Ascending aorta (tissue), 2 donors: ENCODE results near the gene GMEB1. TPM values are rescaled to one million over a fixed set of nuclear protein-coding genes. Genes with fewer than 3 reads are reported as not detected.

ENCODE experiments used
- DNase-seq, 2 donors: peaks; one replicate each; pipeline ENCODE4 v3.0.0-alpha.2; 2019; ENCODE audit warnings: low spot score in 2 of 2
- H3K27ac ChIP-seq, 2 donors: fragments of 200-600 bp; sonication (generic); one replicate each; pipeline ENCODE4 v1.5.1; 2016 to 2017; ENCODE audit warnings: mild to moderate bottlenecking in 1 of 2
- H3K27me3 ChIP-seq: fragments of 200-600 bp; sonication (generic); one replicate; pipeline ENCODE4 v1.5.1; 2017
- H3K36me3 ChIP-seq, 2 donors: fragments of 200-600 bp; sonication (generic); one replicate each; pipeline ENCODE4 v1.5.1; 2016
- H3K4me1 ChIP-seq, 2 donors: fragments of 200-600 bp; sonication (generic); one replicate each; pipeline ENCODE4 v1.5.1; 2016 to 2017; ENCODE audit warnings: mild to moderate bottlenecking in 1 of 2
- H3K4me3 ChIP-seq, 2 donors: fragments of 200-600 bp; sonication (generic); one replicate each; pipeline ENCODE4 v1.5.1; 2016 to 2017; ENCODE audit warnings: mild to moderate bottlenecking in 1 of 2
- H3K9me3 ChIP-seq, 2 donors: fragments of 200-600 bp; sonication (generic); one replicate each; pipeline ENCODE4 v1.5.1; 2016
- intact Hi-C: fragments of 100-400 bp; cut with DNase I; formaldehyde crosslinking; loops from one replicate; pipeline ENCODE4 v1.15.1; 2023
- total RNA-seq: library from RNA; depleted of rRNA; stranded (reverse); fragments of >200 nt; gene quantifications from one replicate; pipeline ENCODE4 v1.1.0, GENCODE V29; 2016
- TF ChIP-seq, protein P1 (sequence below), 3 experiments: fragments of 200-600 bp in 2 of 3; fragments of 450-650 bp in 1 of 3; sonication (generic) in 2 of 3; IDR thresholded peaks; one replicate each; pipeline ENCODE4 v1.5.1; 2016 to 2019; ENCODE audit warnings: antibody characterized with exemption in 3 of 3, mild to moderate bottlenecking in 1 of 3, moderate library complexity in 1 of 3

The GMEB1 gene
- total RNA-seq, 1 donor from 2014 or later, result 5.2 TPM

DNA sequence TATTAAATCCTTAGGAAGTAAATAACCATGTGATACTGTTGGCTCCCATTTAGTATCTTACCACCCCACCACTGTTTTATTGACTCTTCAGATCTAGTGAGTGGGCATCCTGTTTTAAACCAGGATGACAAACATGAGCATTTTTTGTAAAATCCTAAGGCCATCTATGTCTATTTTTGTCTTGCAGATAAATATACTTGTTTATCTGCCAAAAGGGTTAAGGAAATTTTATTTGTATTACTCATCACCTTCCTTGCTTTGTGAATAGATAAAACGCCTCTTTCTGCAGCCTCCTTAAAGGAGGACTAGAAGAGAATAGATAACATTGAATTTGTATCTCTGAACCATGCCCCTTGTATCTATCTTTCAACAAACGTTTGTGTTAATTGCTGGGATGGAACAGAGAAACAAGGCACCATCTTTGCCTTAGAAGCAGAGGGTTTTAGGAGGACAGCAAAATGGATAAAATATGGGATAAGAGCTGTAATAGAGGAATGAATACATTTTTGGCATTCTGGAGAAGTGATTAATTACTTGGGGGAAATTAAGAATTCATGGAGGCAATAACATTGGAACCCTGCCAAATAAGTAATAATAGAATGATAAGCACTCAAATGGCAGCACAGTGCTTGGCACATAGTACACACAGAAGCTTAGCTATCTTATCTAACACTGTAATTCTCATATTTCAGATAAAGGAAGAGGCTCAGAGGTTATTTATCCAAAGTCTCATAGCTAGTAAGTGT, 82.9 kb downstream of the GMEB1 start:
- Histone ChIP-seq H3K9me3 (no peaks in the 10 kb centered on the region), H3K36me3 (no peaks in the 10 kb centered on the region), H3K27ac (no peak overlapping the region), H3K4me1 (peaks cover 3 to 45% of the 10 kb centered on the region in 2 donors), H3K27me3 (no peaks in the 10 kb centered on the region), H3K4me3 (peak overlapping the region in 1 of 2 donors; percentile 11)
- intact Hi-C loops, result no loop called here
- DNase-seq, result no peak
- TF ChIP-seq, protein P1, sequence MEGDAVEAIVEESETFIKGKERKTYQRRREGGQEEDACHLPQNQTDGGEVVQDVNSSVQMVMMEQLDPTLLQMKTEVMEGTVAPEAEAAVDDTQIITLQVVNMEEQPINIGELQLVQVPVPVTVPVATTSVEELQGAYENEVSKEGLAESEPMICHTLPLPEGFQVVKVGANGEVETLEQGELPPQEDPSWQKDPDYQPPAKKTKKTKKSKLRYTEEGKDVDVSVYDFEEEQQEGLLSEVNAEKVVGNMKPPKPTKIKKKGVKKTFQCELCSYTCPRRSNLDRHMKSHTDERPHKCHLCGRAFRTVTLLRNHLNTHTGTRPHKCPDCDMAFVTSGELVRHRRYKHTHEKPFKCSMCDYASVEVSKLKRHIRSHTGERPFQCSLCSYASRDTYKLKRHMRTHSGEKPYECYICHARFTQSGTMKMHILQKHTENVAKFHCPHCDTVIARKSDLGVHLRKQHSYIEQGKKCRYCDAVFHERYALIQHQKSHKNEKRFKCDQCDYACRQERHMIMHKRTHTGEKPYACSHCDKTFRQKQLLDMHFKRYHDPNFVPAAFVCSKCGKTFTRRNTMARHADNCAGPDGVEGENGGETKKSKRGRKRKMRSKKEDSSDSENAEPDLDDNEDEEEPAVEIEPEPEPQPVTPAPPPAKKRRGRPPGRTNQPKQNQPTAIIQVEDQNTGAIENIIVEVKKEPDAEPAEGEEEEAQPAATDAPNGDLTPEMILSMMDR (IDR thresholded peaks at IDR 0.05), result no peak

DNA sequence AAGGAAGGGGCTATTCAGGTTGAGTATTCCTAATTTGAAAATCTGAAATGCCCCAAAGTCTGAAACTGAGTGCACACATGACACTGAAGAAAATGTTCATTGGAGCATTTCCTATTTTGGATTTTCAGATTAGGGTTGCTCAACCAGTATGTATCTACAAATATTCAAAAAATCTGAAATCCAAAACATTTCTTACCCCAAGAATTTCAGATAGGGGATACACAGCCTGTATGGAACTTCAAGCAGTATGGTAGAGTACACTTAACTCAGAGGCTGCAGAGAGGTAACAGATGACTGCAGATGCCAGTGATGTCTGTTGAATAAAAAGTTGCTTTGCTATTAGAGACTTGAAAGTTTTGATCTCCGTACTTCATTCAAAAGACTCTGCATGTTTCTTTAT, 87.1 kb downstream of the GMEB1 start:
- H3K27ac ChIP-seq, result no peak overlapping the region
- H3K27me3 ChIP-seq, result no peaks in the 10 kb centered on the region
- peaks cover 0 to 21% of the 10 kb centered on the region in 2 donors for H3K36me3 ChIP-seq
- intact Hi-C loops, result no loop called here
- peaks cover 3 to 39% of the 10 kb centered on the region in 2 donors for H3K4me1 ChIP-seq
- no peak for DNase-seq
- H3K9me3 ChIP-seq, result no peaks in the 10 kb centered on the region
- TF ChIP-seq, protein P1 (IDR thresholded peaks at IDR 0.05), result no peak
- H3K4me3 ChIP-seq, result peak overlapping the region in 1 of 2 donors; percentile 19

DNA sequence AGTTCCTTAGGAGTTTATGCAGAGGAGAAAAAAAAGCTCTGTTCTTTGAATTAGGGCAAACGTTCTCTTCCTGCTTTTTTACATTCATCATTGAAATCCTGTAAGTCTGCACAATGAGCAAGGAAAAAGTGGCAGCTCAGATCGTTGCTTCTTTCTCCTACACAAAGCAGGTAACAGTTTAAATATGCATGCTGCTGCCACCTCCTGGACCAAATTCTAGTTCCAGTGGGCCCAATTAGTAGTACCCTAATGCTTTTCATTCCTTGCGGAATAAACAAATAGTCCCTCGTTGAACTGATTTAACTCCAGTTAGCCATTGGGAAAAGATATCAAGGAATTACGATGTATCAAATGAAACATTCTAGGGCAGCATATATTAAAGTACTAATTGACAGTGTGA, 88.3 kb downstream of the GMEB1 start:
- peaks cover 0 to 26% of the 10 kb centered on the region in 2 donors for H3K36me3 ChIP-seq
- H3K9me3 ChIP-seq, result no peaks in the 10 kb centered on the region
- peaks cover 3 to 28% of the 10 kb centered on the region in 2 donors for H3K4me1 ChIP-seq
- no peak overlapping the region for H3K4me3 ChIP-seq
- intact Hi-C loops, result no loop called here
- TF ChIP-seq, protein P1 (IDR thresholded peaks at IDR 0.05), result no peak
- H3K27me3 ChIP-seq, result no peaks in the 10 kb centered on the region
- no peak overlapping the region for H3K27ac ChIP-seq
- no peak for DNase-seq

DNA sequence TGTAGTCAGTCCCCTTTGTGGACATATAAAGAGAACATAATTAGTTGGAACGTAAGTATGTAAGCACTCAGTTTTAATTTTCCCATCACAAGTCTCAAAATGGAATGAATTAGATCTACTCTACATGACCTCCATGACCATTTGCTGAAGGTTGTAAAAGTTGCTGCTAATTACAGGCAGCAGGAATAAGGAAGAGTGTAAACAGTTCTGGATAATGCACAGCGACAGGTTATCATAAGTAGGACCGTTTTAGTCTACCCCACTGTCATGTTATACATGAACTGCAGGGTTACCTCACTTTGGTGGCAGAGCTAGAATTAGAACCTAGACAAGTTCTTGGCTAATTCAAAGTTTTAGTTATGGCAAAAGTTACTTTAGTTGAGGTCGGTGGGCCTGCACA, 89.8 kb downstream of the GMEB1 start:
- intact Hi-C loops, result no loop called here
- TF ChIP-seq, protein P1 (IDR thresholded peaks at IDR 0.05), result no peak
- Histone ChIP-seq H3K27me3 (no peaks in the 10 kb centered on the region), H3K4me3 (no peak overlapping the region), H3K4me1 (peaks cover 3 to 26% of the 10 kb centered on the region in 2 donors), H3K36me3 (peaks cover 0 to 26% of the 10 kb centered on the region in 2 donors), H3K27ac (no peak overlapping the region), H3K9me3 (no peaks in the 10 kb centered on the region)
- DNase-seq, result no peak

DNA sequence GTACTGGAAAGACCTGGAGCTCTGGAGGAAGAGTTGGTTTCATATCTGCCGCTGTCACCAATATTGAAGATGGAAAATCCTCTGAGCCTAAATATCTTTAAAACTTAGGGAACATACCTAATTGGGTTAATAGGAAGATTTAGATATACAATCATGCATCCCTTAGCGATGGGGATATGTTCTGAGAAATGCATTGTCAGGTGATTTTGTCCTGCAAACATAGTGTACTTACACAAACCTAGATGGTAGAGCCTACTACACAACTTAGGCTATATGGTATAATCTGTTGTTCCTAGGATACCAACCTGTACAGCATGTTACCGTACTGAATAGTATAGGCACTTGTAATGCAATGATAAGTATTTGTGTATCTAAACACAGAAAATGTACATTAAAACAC, 90.7 kb downstream of the GMEB1 start:
- DNase-seq, result no peak
- intact Hi-C loops, result no loop called here
- H3K4me1 ChIP-seq, result peaks cover under 1 to 18% of the 10 kb centered on the region in 2 donors
- no peaks in the 10 kb centered on the region for H3K9me3 ChIP-seq
- H3K36me3 ChIP-seq, result peaks cover 0 to 26% of the 10 kb centered on the region in 2 donors
- TF ChIP-seq, protein P1 (IDR thresholded peaks at IDR 0.05), result no peak
- no peaks in the 10 kb centered on the region for H3K27me3 ChIP-seq
- H3K4me3 ChIP-seq, result no peak overlapping the region
- H3K27ac ChIP-seq, result no peak overlapping the region
